ENCODE data around the gene OTOG.

DNA sequence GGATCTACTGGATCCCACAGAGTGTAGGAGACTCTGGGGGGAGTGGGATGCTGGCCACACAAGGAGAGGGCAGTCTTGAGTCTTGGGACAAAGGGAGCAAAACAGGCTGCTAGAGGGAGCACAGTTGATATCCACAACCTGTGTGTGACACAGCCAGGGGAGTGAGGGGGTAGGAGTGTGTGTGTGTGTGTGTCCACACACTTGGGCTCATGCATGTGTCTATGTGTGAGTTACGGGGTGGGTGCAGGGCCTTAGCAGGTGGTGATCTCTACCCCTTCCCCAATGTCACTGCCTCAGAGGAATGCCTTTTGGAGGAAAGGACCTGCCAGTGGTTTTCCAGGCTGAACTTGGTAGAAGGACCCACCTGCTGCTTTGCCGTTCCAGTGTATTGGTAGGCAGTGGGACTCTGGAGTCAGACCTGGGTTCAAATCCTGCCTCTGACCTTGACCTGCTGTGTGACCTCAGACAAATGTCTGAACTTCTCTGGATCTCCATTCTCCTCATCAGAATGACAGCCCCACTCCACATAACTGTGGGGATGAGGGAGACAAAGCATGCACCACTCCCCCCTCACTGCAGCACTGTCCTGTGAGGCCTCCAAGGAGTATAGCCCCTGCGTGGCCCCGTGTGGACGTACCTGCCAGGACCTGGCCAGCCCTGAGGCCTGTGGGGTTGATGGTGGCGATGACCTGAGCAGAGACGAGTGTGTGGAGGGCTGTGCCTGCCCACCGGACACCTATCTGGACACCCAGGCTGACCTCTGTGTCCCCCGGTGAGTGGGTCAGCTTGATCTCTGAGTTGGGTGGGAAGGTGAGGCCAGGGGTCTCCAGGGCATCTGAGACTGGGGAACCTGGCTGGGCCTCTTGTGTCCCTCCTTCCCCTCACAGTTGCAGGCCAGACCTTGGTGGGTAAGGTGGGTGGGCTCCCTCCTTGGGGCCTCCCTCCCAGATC lies 27.4 kb downstream of the OTOG start:
- TF ChIP-seq, protein P1, sequence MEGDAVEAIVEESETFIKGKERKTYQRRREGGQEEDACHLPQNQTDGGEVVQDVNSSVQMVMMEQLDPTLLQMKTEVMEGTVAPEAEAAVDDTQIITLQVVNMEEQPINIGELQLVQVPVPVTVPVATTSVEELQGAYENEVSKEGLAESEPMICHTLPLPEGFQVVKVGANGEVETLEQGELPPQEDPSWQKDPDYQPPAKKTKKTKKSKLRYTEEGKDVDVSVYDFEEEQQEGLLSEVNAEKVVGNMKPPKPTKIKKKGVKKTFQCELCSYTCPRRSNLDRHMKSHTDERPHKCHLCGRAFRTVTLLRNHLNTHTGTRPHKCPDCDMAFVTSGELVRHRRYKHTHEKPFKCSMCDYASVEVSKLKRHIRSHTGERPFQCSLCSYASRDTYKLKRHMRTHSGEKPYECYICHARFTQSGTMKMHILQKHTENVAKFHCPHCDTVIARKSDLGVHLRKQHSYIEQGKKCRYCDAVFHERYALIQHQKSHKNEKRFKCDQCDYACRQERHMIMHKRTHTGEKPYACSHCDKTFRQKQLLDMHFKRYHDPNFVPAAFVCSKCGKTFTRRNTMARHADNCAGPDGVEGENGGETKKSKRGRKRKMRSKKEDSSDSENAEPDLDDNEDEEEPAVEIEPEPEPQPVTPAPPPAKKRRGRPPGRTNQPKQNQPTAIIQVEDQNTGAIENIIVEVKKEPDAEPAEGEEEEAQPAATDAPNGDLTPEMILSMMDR (IDR thresholded peaks at IDR 0.05; ENCODE audit: borderline replicate concordance, extremely low read depth, low read length, poor library complexity, severe bottlenecking): no peak
- TF ChIP-seq EZH2 (IDR thresholded peaks at IDR 0.05; ENCODE audit: borderline replicate concordance, low read depth, low read length, severe bottlenecking): no peak
